MM.1S (cell line): Measurements from ENCODE around the gene SLC9B2.

ENCODE experiments used
- DNase-seq: peaks from one replicate; pipeline ENCODE4 v3.0.0-alpha.2; 2015
- H2AFZ ChIP-seq: fragments of 300-600 bp; sonication (generic); 2 replicates; pipeline ENCODE4 v1.6.0; 2016; ENCODE audit warnings: antibody characterized with exemption, low read length
- H3F3A ChIP-seq: fragments of 300-600 bp; sonication (generic); 2 replicates; pipeline ENCODE4 v1.6.1; 2016; ENCODE audit warnings: mild to moderate bottlenecking, antibody characterized with exemption, low read length, moderate library complexity, mixed read lengths; ENCODE audit not compliant: insufficient read depth
- H3K27ac ChIP-seq: fragments of 300-600 bp; sonication (generic); 2 replicates; pipeline ENCODE4 v1.5.1; 2016; ENCODE audit warnings: mild to moderate bottlenecking, low read length
- H3K27me3 ChIP-seq: fragments of 300-600 bp; sonication (generic); replicated peaks from 2 replicates; pipeline ENCODE4 v1.6.0; 2016; ENCODE audit warnings: low read length; ENCODE audit not compliant: insufficient read depth
- H3K36me3 ChIP-seq: fragments of 300-600 bp; sonication (generic); replicated peaks from 2 replicates; pipeline ENCODE4 v1.6.1; 2016; ENCODE audit warnings: mild to moderate bottlenecking, low read length, mixed read lengths; ENCODE audit not compliant: insufficient read depth
- H3K4me1 ChIP-seq: fragments of 300-600 bp; sonication (generic); 2 replicates; pipeline ENCODE4 v1.6.1; 2016; ENCODE audit warnings: low read length, mixed read lengths
- H3K4me2 ChIP-seq: fragments of 300-600 bp; sonication (generic); 2 replicates; pipeline ENCODE4 v1.6.0; 2016; ENCODE audit warnings: low read depth, low read length
- H3K4me3 ChIP-seq: fragments of 300-600 bp; sonication (generic); 2 replicates; pipeline ENCODE4 v1.5.1; 2016; ENCODE audit warnings: low read length, mixed read lengths
- H3K79me2 ChIP-seq: fragments of 300-600 bp; sonication (generic); 2 replicates; pipeline ENCODE4 v1.6.1; 2016; ENCODE audit warnings: mixed run types, low read length, mixed read lengths
- H3K9ac ChIP-seq: fragments of 300-600 bp; sonication (generic); 2 replicates; pipeline ENCODE4 v1.6.1; 2016; ENCODE audit warnings: low read length, mixed read lengths
- H3K9me2 ChIP-seq: fragments of 300-600 bp; sonication (generic); replicated peaks from 2 replicates; pipeline ENCODE4 v1.6.1; 2016; ENCODE audit warnings: mild to moderate bottlenecking, low read length, mixed read lengths; ENCODE audit not compliant: insufficient read depth
- H3K9me3 ChIP-seq: fragments of 300-600 bp; sonication (generic); replicated peaks from 2 replicates; pipeline ENCODE4 v1.6.1; 2016; ENCODE audit warnings: mild to moderate bottlenecking, low read length, mixed read lengths; ENCODE audit not compliant: insufficient read depth
- H4K20me1 ChIP-seq: fragments of 300-600 bp; sonication (generic); 2 replicates; pipeline ENCODE4 v1.6.1; 2016; ENCODE audit warnings: mild to moderate bottlenecking, low read length, moderate library complexity, mixed read lengths; ENCODE audit not compliant: insufficient read depth
- CTCF ChIP-seq: fragments of 300-600 bp; sonication (generic); IDR thresholded peaks from 2 replicates; pipeline ENCODE4 v1.5.1; 2016; ENCODE audit warnings: antibody characterized with exemption, low read length, mixed read lengths
- EZH2 ChIP-seq: fragments of 300-600 bp; sonication (generic); optimal IDR thresholded peaks from 2 replicates; pipeline ENCODE3; 2017; ENCODE audit warnings: low read depth, mild to moderate bottlenecking, antibody characterized with exemption, low read length, mixed read lengths
- EZH2phosphoT487 ChIP-seq: fragments of 300-600 bp; sonication (generic); IDR thresholded peaks from 2 replicates; pipeline ENCODE4 v1.6.1; 2018; ENCODE audit warnings: antibody characterized with exemption, low read length

Gene SLC9B2

DNA sequence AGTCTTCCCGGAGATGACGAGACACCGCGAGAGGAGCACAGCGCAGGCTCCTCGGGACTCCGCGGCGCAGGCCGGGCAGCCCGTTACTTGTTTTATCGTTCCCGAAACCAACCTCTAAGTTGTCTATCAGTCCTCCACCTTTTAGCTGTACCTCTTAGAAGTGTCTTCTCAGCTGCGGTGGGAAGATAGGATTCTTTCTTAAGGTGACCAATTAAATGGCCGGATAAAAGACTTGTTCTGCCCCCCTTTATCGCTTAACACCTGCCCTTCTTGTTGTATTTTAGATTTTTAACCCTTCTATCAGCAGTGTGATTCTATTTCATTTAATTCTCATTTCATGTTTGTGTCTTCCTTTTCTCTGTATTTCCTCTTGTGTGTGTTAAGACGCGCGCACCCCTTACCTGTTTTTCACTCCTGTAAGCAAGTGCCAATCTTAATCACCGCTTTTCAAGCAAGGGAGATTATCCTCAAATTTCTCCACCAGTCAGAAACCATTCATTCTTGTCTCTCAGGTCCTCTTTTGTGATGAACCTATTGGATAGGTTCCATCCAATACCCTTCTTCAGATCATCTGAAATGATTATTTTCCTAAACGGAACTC lies at the start of gene SLC9B2:
Gene SLC9B2 (minus strand): TSS at position 15 of the 601 bp plus-strand sequence. CDS start 9,211 bp downstream, outside the sequence.
- H3K9me2 ChIP-seq: no peaks in the 10 kb centered on the region
- peak within 1 kb of the TSS; percentile 87 for H3K4me2 ChIP-seq
- H3K4me1 ChIP-seq: peaks cover 16% of the 10 kb centered on the region
- peak; percentile 64 for DNase-seq
- H4K20me1 ChIP-seq: no peaks in the 10 kb centered on the region
- no peaks in the 10 kb centered on the region for H3K9me3 ChIP-seq
- H3K79me2 ChIP-seq: peaks cover 46% of the 10 kb centered on the region
- peak within 1 kb of the TSS; percentile 91 for H3K27ac ChIP-seq
- peak within 1 kb of the TSS; percentile 96 for H3K9ac ChIP-seq
- peak within 1 kb of the TSS; percentile 87 for H2AFZ ChIP-seq
- H3K36me3 ChIP-seq: no peaks in the 10 kb centered on the region
- no peaks in the 10 kb centered on the region for H3K27me3 ChIP-seq
- no peak for TF ChIP-seq EZH2phosphoT487
- peak within 1 kb of the TSS; percentile 97 for H3K4me3 ChIP-seq
- H3F3A ChIP-seq: peaks cover 26% of the 10 kb centered on the region

DNA sequence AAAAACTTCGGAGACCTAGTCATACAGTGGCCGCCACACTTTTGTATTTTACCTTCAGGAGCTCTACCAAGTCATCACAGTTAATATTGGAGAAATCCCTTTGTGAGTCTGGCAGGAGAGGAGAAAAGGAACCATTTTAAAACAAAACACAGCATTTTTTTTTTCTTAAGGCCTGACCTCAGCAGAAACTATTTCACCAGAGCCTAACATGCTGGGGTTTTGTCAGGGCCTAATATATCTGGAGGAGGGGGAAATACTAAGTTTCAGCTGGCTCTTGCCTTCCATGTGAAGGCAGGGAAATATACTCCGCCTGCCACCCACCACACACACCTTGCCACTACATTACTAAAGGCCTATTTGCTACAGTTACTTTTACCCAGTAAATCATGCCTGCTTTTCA lies 49.6 kb upstream of the SLC9B2 start:
- Histone ChIP-seq H3K4me1 (no peaks in the 10 kb centered on the region), H3K9me3 (no peaks in the 10 kb centered on the region), H3K27ac (no peak overlapping the region), H3K9ac (no peak overlapping the region), H2AFZ (no peak overlapping the region), H3K27me3 (no peaks in the 10 kb centered on the region), H3K36me3 (no peaks in the 10 kb centered on the region; the same call in 1 of the 2 replicates), H3K79me2 (no peaks in the 10 kb centered on the region), H3K4me2 (no peak overlapping the region), H3K9me2 (no peaks in the 10 kb centered on the region), H4K20me1 (no peaks in the 10 kb centered on the region), H3F3A (no peaks in the 10 kb centered on the region), H3K4me3 (no peak overlapping the region)
- no peak for DNase-seq
- TF ChIP-seq EZH2 (no peak), CTCF (no peak)

DNA sequence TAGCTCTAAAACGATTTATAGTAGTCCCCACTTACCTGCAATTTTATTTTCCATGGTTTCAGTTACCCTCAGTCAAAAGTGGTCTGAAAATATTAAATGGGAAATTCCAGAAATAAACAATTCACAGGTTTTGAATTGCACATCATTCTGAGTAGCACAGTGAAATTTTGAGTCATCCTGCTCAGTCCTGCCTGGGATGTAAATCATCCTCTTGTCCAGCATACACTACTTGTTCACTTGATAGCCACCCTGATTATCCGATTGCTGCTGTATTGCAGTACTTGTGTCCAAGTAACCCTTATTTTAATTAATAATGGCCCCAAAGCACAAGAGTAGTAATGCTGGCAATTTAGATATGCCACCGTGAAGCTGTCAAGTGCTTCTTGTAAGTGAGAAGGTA lies 46.6 kb upstream of the SLC9B2 start:
- H3K4me2 ChIP-seq: no peak overlapping the region
- peaks cover 5% of the 10 kb centered on the region; the same call in 1 of the 2 replicates for H3K4me1 ChIP-seq
- H3K9ac ChIP-seq: no peak overlapping the region
- H3K79me2 ChIP-seq: no peaks in the 10 kb centered on the region
- H4K20me1 ChIP-seq: no peaks in the 10 kb centered on the region
- no peaks in the 10 kb centered on the region for H3F3A ChIP-seq
- peaks cover 4% of the 10 kb centered on the region; the same call in 1 of the 2 replicates for H3K36me3 ChIP-seq
- DNase-seq: no peak
- H3K9me3 ChIP-seq: no peaks in the 10 kb centered on the region
- no peaks in the 10 kb centered on the region for H3K9me2 ChIP-seq
- no peak overlapping the region for H3K27ac ChIP-seq
- TF ChIP-seq CTCF: no peak
- no peak for TF ChIP-seq EZH2phosphoT487
- TF ChIP-seq EZH2: no peak
- H3K4me3 ChIP-seq: no peak overlapping the region
- no peak overlapping the region for H2AFZ ChIP-seq
- H3K27me3 ChIP-seq: no peaks in the 10 kb centered on the region

- Histone ChIP-seq H3F3A (no peaks in the 10 kb centered on the region), H2AFZ (no peak overlapping the region), H3K9ac (no peak overlapping the region), H3K4me2 (no peak overlapping the region), H4K20me1 (no peaks in the 10 kb centered on the region), H3K36me3 (peaks cover 4% of the 10 kb centered on the region; the same call in 1 of the 2 replicates), H3K27ac (no peak overlapping the region), H3K4me3 (no peak overlapping the region), H3K79me2 (no peaks in the 10 kb centered on the region), H3K4me1 (peaks cover 10% of the 10 kb centered on the region; the same call in 1 of the 2 replicates), H3K9me2 (no peaks in the 10 kb centered on the region), H3K27me3 (no peaks in the 10 kb centered on the region), H3K9me3 (no peaks in the 10 kb centered on the region)
- DNase-seq: no peak
- TF ChIP-seq EZH2 (no peak), CTCF (no peak), EZH2phosphoT487 (no peak)
Observed at GRCh38 chr4:103118166-103118565, 41.6 kb upstream of the SLC9B2 start.
